Liver (tissue), 9 donors: ENCODE measurements around the gene GCN1. TPM values are rescaled to one million over a fixed set of nuclear protein-coding genes. Genes with fewer than 3 reads are reported as not detected.

ENCODE experiments used
- DNase-seq: peaks from one replicate; pipeline ENCODE4 v3.0.0-alpha.2; 2017; ENCODE audit warnings: low spot score
- H3K27ac ChIP-seq, 2 donors: one replicate each; pipeline ENCODE4 v1.7.0; 2013; ENCODE audit warnings: inconsistent platforms in 2 of 2, low read length in 2 of 2, control low read depth in 1 of 2, low read depth in 1 of 2, mild to moderate bottlenecking in 1 of 2
- H3K27me3 ChIP-seq, 4 donors: one replicate each; pipeline versions ENCODE4 v1.6.1 to v1.7.0; 2013; ENCODE audit warnings: low read length in 3 of 4, inconsistent platforms in 1 of 4, mild to moderate bottlenecking in 1 of 4, moderate library complexity in 1 of 4; ENCODE audit not compliant: control insufficient read depth in 4 of 4, insufficient read depth in 4 of 4
- H3K36me3 ChIP-seq, 4 donors: one replicate each; pipeline versions ENCODE4 v1.6.1 to v1.7.0; 2013; ENCODE audit warnings: low read length in 3 of 4, mild to moderate bottlenecking in 3 of 4, low read depth in 1 of 4, moderate library complexity in 1 of 4; ENCODE audit not compliant: control insufficient read depth in 4 of 4, insufficient read depth in 3 of 4
- H3K4me1 ChIP-seq, 4 donors: one replicate each; pipeline versions ENCODE4 v1.6.1 to v1.7.0; 2013; ENCODE audit warnings: low read length in 3 of 4, mild to moderate bottlenecking in 3 of 4, moderate library complexity in 1 of 4; ENCODE audit not compliant: control insufficient read depth in 4 of 4, insufficient read depth in 4 of 4
- H3K4me3 ChIP-seq, 3 donors: one replicate each; pipeline versions ENCODE4 v1.6.1 to v1.7.0; 2013; ENCODE audit warnings: low read length in 3 of 3, control low read depth in 1 of 3, low read depth in 1 of 3, mild to moderate bottlenecking in 1 of 3
- H3K9ac ChIP-seq, 2 donors: one replicate each; pipeline ENCODE4 v1.7.0; 2013; ENCODE audit warnings: low read length in 2 of 2, mild to moderate bottlenecking in 2 of 2, moderate library complexity in 2 of 2, control low read depth in 1 of 2, low read depth in 1 of 2
- H3K9me3 ChIP-seq, 4 donors: one replicate each; pipeline versions ENCODE4 v1.6.1 to v1.7.0; 2013; ENCODE audit warnings: low read length in 3 of 4; ENCODE audit not compliant: control insufficient read depth in 4 of 4
- EGR1 ChIP-seq, 2 donors: IDR thresholded peaks; 2 replicates each; pipeline ENCODE4 v1.6.1; 2016 to 2018; ENCODE audit warnings: antibody characterized with exemption in 2 of 2, low read depth in 2 of 2
- FOXA1 ChIP-seq: IDR thresholded peaks from 2 replicates; pipeline ENCODE4 v1.6.1; 2016; ENCODE audit warnings: antibody characterized with exemption
- FOXA2 ChIP-seq: IDR thresholded peaks from 2 replicates; pipeline ENCODE4 v1.6.1; 2016; ENCODE audit warnings: antibody characterized with exemption
- GABPA ChIP-seq, 2 donors: IDR thresholded peaks in 1 of 2; conservative IDR thresholded peaks in 1 of 2; 2 replicates each; pipeline ENCODE4 v1.6.1; 2016; ENCODE audit warnings: antibody characterized with exemption in 2 of 2, mild to moderate bottlenecking in 1 of 2, moderate library complexity in 1 of 2
- HNF4A ChIP-seq, 2 donors: conservative IDR thresholded peaks; 2 replicates each; pipeline ENCODE4 v1.6.1; 2016; ENCODE audit warnings: antibody characterized with exemption in 2 of 2, mild to moderate bottlenecking in 2 of 2
- HNF4G ChIP-seq: IDR thresholded peaks from 2 replicates; pipeline ENCODE4 v1.6.1; 2016; ENCODE audit warnings: antibody characterized with exemption
- JUND ChIP-seq, 2 donors: IDR thresholded peaks; 2 replicates each; pipeline ENCODE4 v1.6.1; 2016; ENCODE audit warnings: antibody characterized with exemption in 2 of 2
- NR2F2 ChIP-seq: IDR thresholded peaks from 2 replicates; pipeline ENCODE4 v1.6.1; 2016; ENCODE audit warnings: antibody characterized with exemption
- RAD21 ChIP-seq, 2 donors: IDR thresholded peaks; 2 replicates each; pipeline ENCODE4 v1.6.1; 2016; ENCODE audit warnings: antibody characterized with exemption in 2 of 2, mild to moderate bottlenecking in 2 of 2
- RXRA ChIP-seq, 2 donors: IDR thresholded peaks; 2 replicates each; pipeline ENCODE4 v1.6.1; 2017 to 2018; ENCODE audit warnings: antibody characterized with exemption in 2 of 2, mild to moderate bottlenecking in 1 of 2
- SP1 ChIP-seq: IDR thresholded peaks from 2 replicates; pipeline ENCODE4 v1.6.1; 2018; ENCODE audit warnings: antibody characterized with exemption, mild to moderate bottlenecking
- TAF1 ChIP-seq: conservative IDR thresholded peaks from 2 replicates; pipeline ENCODE4 v1.6.1; 2016; ENCODE audit warnings: antibody characterized with exemption, mild to moderate bottlenecking
- YY1 ChIP-seq: IDR thresholded peaks from 2 replicates; pipeline ENCODE4 v1.6.1; 2016; ENCODE audit warnings: antibody characterized with exemption, mild to moderate bottlenecking
- WGBS: extraction: QIAGEN DNeasy Blood & Tissue Kit; methylation state at CpG from one replicate; pipeline ENCODE4 v1.1.7; 2013; 5-methylcytosine and 5-hydroxymethylcytosine counted together
- polyA plus RNA-seq, 2 donors: library from polyadenylated mRNA; stranded (reverse) in 1 of 2; unstranded in 1 of 2; fragments of 200-250 nt in 1 of 2; fragments of >200 nt in 1 of 2; fragmentation: Nextera tagmentation in 1 of 2; extraction: Ambion mirVana in 1 of 2; gene quantifications; one replicate each; pipeline versions ENCODE4 v1.2.1 to v1.2.3, GENCODE V29; 2013 to 2015
- total RNA-seq, 2 donors: library from RNA; depleted of rRNA; stranded (reverse); fragments of >200 nt; gene quantifications; one replicate each; pipeline ENCODE4 v1.2.3, GENCODE V29; 2014
- TF ChIP-seq, protein P1 (sequence below): IDR thresholded peaks from 2 replicates; pipeline ENCODE4 v1.6.1; 2016; ENCODE audit warnings: antibody characterized with exemption
- TF ChIP-seq, protein P2 (sequence below): fragments of 150-350 bp; IDR thresholded peaks from 2 replicates; pipeline ENCODE4 v1.5.1; 2017; ENCODE audit warnings: improper control_type of control experiment, low read depth, low read length; ENCODE audit not compliant: missing input control
- TF ChIP-seq, protein P3 (sequence below): IDR thresholded peaks from 2 replicates; pipeline ENCODE4 v1.6.1; 2016; ENCODE audit warnings: antibody characterized with exemption
- TF ChIP-seq, protein P4 (sequence below): IDR thresholded peaks from 2 replicates; pipeline ENCODE4 v1.6.1; 2016; ENCODE audit warnings: antibody characterized with exemption
- TF ChIP-seq, protein P5 (sequence below): IDR thresholded peaks from 2 replicates; pipeline ENCODE4 v1.6.1; 2016; ENCODE audit warnings: antibody characterized with exemption, mild to moderate bottlenecking
- donor health status: healthy.
- donor health status: healthy.
- donor health status: healthy.
- donor health status: healthy.
- donor health status: healthy.

GCN1 gene
- total and polyA plus RNA-seq, 4 donors, result 7.3 to 78.6 (median 25.8) TPM

DNA sequence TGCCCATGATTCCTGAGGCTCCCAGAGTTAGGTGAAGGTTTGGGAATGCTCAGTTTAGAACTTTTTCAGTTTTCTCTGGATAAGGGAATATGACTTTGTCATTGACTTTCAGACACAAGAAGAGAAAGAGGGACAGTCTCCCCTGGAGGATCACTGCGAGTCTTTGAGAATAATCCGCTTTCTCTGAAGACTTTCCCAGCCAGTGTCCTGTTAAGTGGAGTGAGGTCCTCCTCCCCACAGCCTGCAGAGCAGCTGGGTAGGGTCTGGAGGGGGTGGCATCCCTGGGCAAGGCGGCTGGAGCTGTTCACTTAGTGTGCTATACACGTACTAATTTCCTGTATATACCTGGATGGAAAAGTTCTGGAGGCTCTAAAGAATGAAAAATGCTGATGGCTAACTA is 69.5 kb downstream of the GCN1 start:
- TF ChIP-seq TAF1, result no peak
- TF ChIP-seq, protein P1, sequence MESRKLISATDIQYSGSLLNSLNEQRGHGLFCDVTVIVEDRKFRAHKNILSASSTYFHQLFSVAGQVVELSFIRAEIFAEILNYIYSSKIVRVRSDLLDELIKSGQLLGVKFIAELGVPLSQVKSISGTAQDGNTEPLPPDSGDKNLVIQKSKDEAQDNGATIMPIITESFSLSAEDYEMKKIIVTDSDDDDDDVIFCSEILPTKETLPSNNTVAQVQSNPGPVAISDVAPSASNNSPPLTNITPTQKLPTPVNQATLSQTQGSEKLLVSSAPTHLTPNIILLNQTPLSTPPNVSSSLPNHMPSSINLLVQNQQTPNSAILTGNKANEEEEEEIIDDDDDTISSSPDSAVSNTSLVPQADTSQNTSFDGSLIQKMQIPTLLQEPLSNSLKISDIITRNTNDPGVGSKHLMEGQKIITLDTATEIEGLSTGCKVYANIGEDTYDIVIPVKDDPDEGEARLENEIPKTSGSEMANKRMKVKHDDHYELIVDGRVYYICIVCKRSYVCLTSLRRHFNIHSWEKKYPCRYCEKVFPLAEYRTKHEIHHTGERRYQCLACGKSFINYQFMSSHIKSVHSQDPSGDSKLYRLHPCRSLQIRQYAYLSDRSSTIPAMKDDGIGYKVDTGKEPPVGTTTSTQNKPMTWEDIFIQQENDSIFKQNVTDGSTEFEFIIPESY, result no peak
- TF ChIP-seq, protein P2, sequence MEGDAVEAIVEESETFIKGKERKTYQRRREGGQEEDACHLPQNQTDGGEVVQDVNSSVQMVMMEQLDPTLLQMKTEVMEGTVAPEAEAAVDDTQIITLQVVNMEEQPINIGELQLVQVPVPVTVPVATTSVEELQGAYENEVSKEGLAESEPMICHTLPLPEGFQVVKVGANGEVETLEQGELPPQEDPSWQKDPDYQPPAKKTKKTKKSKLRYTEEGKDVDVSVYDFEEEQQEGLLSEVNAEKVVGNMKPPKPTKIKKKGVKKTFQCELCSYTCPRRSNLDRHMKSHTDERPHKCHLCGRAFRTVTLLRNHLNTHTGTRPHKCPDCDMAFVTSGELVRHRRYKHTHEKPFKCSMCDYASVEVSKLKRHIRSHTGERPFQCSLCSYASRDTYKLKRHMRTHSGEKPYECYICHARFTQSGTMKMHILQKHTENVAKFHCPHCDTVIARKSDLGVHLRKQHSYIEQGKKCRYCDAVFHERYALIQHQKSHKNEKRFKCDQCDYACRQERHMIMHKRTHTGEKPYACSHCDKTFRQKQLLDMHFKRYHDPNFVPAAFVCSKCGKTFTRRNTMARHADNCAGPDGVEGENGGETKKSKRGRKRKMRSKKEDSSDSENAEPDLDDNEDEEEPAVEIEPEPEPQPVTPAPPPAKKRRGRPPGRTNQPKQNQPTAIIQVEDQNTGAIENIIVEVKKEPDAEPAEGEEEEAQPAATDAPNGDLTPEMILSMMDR, result no peak
- TF ChIP-seq RAD21 (IDR thresholded peaks at IDR 0.05), result no peak
- TF ChIP-seq FOXA1, result no peak
- TF ChIP-seq YY1, result no peak
- TF ChIP-seq, protein P3, sequence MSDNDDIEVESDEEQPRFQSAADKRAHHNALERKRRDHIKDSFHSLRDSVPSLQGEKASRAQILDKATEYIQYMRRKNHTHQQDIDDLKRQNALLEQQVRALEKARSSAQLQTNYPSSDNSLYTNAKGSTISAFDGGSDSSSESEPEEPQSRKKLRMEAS, result no peak
- no peak for TF ChIP-seq HNF4G
- no peak for TF ChIP-seq SP1
- TF ChIP-seq, protein P4, sequence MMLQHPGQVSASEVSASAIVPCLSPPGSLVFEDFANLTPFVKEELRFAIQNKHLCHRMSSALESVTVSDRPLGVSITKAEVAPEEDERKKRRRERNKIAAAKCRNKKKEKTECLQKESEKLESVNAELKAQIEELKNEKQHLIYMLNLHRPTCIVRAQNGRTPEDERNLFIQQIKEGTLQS, result no peak
- no peak for TF ChIP-seq HNF4A (conservative IDR thresholded peaks at IDR 0.05)
- no peak for TF ChIP-seq NR2F2
- no peak for TF ChIP-seq FOXA2
- TF ChIP-seq, protein P5, sequence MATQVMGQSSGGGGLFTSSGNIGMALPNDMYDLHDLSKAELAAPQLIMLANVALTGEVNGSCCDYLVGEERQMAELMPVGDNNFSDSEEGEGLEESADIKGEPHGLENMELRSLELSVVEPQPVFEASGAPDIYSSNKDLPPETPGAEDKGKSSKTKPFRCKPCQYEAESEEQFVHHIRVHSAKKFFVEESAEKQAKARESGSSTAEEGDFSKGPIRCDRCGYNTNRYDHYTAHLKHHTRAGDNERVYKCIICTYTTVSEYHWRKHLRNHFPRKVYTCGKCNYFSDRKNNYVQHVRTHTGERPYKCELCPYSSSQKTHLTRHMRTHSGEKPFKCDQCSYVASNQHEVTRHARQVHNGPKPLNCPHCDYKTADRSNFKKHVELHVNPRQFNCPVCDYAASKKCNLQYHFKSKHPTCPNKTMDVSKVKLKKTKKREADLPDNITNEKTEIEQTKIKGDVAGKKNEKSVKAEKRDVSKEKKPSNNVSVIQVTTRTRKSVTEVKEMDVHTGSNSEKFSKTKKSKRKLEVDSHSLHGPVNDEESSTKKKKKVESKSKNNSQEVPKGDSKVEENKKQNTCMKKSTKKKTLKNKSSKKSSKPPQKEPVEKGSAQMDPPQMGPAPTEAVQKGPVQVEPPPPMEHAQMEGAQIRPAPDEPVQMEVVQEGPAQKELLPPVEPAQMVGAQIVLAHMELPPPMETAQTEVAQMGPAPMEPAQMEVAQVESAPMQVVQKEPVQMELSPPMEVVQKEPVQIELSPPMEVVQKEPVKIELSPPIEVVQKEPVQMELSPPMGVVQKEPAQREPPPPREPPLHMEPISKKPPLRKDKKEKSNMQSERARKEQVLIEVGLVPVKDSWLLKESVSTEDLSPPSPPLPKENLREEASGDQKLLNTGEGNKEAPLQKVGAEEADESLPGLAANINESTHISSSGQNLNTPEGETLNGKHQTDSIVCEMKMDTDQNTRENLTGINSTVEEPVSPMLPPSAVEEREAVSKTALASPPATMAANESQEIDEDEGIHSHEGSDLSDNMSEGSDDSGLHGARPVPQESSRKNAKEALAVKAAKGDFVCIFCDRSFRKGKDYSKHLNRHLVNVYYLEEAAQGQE, result no peak
- TF ChIP-seq JUND (IDR thresholded peaks at IDR 0.05), result no peak
- TF ChIP-seq GABPA (IDR thresholded peaks at IDR 0.05 in 1 of 2, conservative IDR thresholded peaks at IDR 0.05 in 1 of 2), result no peak
- TF ChIP-seq RXRA (IDR thresholded peaks at IDR 0.05), result no peak
- no peak for TF ChIP-seq EGR1 (IDR thresholded peaks at IDR 0.05; ENCODE audit: low read depth in 2 of 2)
- Histone ChIP-seq H3K36me3 (peaks cover 6 to 39% (median 28%) of the 10 kb centered on the region in 4 donors), H3K27me3 (no peaks in the 10 kb centered on the region), H3K4me3 (no peak overlapping the region), H3K4me1 (no peaks in the 10 kb centered on the region), H3K27ac (no peak overlapping the region), H3K9me3 (no peaks in the 10 kb centered on the region), H3K9ac (no peak overlapping the region)
- 95% methylated on average over 4 of the region's 4 CpGs for WGBS
- DNase-seq, result no peak
